ENCODE data around the gene PRKN. TPM values are rescaled to one million over a fixed set of nuclear protein-coding genes. Genes with fewer than 3 reads are reported as not detected.

PRKN gene
- total and polyA plus RNA-seq, 5 donors from 2014 or later, result 0.24 to 3.7 (median 2.5) TPM

GRCh38 chr6:162290846-162291465 is 436.6 kb downstream of the PRKN start:
- Mint-ChIP-seq H3K36me3 (no peaks in the 10 kb centered on the region), H3K27me3 (no peaks in the 10 kb centered on the region), H3K9me3 (peaks cover 0 to 5% (median 0%) of the 10 kb centered on the region in 7 donors), H3K27ac (no peak overlapping the region), H3K4me1 (no peaks in the 10 kb centered on the region), H3K4me3 (no peak overlapping the region)
- ATAC-seq (ENCODE audit: low read depth in 2 of 2), result no peak
- Histone ChIP-seq H3K27ac (ENCODE audit: insufficient read depth, low read length, poor library complexity, severe bottlenecking) (no peak overlapping the region), H3K36me3 (ENCODE audit: control insufficient read depth, insufficient read depth, low read length) (no peaks in the 10 kb centered on the region), H3K27me3 (ENCODE audit: control insufficient read depth, insufficient read depth, low read length) (no peaks in the 10 kb centered on the region), H3K4me1 (ENCODE audit: control insufficient read depth, insufficient read depth, low read length, poor library complexity, severe bottlenecking) (no peaks in the 10 kb centered on the region), H3K9me3 (ENCODE audit: control insufficient read depth in 2 of 2, low read length in 2 of 2) (no peaks in the 10 kb centered on the region), H3K4me3 (ENCODE audit: low read depth, low read length) (no peak overlapping the region)
- DNase-seq, result no peak

GRCh38 chr6:162289972-162290371 is 437.6 kb downstream of the PRKN start:
- Mint-ChIP-seq H3K27me3 (no peaks in the 10 kb centered on the region), H3K4me3 (no peak overlapping the region), H3K4me1 (no peaks in the 10 kb centered on the region), H3K9me3 (peaks cover 0 to 6% (median 2%) of the 10 kb centered on the region in 7 donors), H3K27ac (no peak overlapping the region), H3K36me3 (no peaks in the 10 kb centered on the region)
- DNase-seq (no peak), ATAC-seq (ENCODE audit: low read depth in 2 of 2) (no peak)
- Histone ChIP-seq H3K9me3 (ENCODE audit: control insufficient read depth in 2 of 2, low read length in 2 of 2) (no peaks in the 10 kb centered on the region), H3K27ac (ENCODE audit: insufficient read depth, low read length, poor library complexity, severe bottlenecking) (no peak overlapping the region), H3K36me3 (ENCODE audit: control insufficient read depth, insufficient read depth, low read length) (no peaks in the 10 kb centered on the region), H3K4me3 (ENCODE audit: low read depth, low read length) (no peak overlapping the region), H3K27me3 (ENCODE audit: control insufficient read depth, insufficient read depth, low read length) (no peaks in the 10 kb centered on the region), H3K4me1 (ENCODE audit: control insufficient read depth, insufficient read depth, low read length, poor library complexity, severe bottlenecking) (no peaks in the 10 kb centered on the region)

DNA sequence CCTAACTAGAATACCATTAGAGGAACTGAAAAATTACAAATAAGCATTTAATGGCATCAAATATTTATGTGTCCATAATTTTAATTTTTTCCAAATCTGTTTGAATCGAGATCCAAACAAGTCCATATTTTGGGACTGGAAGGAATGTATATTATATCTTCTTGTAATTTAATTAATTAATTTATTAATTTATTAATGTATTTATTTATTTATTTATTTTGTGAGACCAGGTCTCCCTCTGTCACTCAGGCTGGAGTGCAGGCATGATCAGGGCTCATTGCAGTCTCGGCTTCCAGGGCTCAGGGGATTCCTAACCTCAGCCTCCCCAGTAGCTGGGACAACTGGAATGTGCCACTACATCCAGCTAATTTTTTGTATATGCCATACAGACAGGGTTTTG is 453.6 kb downstream of the PRKN start:
- Mint-ChIP-seq H3K4me1 (no peaks in the 10 kb centered on the region), H3K27ac (no peak overlapping the region), H3K4me3 (no peak overlapping the region), H3K36me3 (no peaks in the 10 kb centered on the region), H3K9me3 (peaks cover 0 to 2% (median 0%) of the 10 kb centered on the region in 7 donors), H3K27me3 (no peaks in the 10 kb centered on the region)
- H3K36me3 ChIP-seq (ENCODE audit: control insufficient read depth, insufficient read depth, low read length), result no peaks in the 10 kb centered on the region
- H3K4me1 ChIP-seq (ENCODE audit: control insufficient read depth, insufficient read depth, low read length, poor library complexity, severe bottlenecking), result no peaks in the 10 kb centered on the region
- no peaks in the 10 kb centered on the region for H3K9me3 ChIP-seq (ENCODE audit: control insufficient read depth in 2 of 2, low read length in 2 of 2)
- DNase-seq, result no peak
- no peak overlapping the region for H3K4me3 ChIP-seq (ENCODE audit: low read depth, low read length)
- no peak for ATAC-seq (ENCODE audit: low read depth in 2 of 2)
- H3K27me3 ChIP-seq (ENCODE audit: control insufficient read depth, insufficient read depth, low read length), result no peaks in the 10 kb centered on the region
- H3K27ac ChIP-seq (ENCODE audit: insufficient read depth, low read length, poor library complexity, severe bottlenecking), result no peak overlapping the region

- Mint-ChIP-seq H3K9me3 (peaks cover 0 to 3% (median 0%) of the 10 kb centered on the region in 7 donors), H3K36me3 (no peaks in the 10 kb centered on the region), H3K27ac (no peak overlapping the region), H3K27me3 (no peaks in the 10 kb centered on the region), H3K4me1 (no peaks in the 10 kb centered on the region), H3K4me3 (no peak overlapping the region)
- DNase-seq, result no peak
- Histone ChIP-seq H3K4me1 (ENCODE audit: control insufficient read depth, insufficient read depth, low read length, poor library complexity, severe bottlenecking) (no peaks in the 10 kb centered on the region), H3K4me3 (ENCODE audit: low read depth, low read length) (no peak overlapping the region), H3K27me3 (ENCODE audit: control insufficient read depth, insufficient read depth, low read length) (no peaks in the 10 kb centered on the region), H3K9me3 (ENCODE audit: control insufficient read depth in 2 of 2, low read length in 2 of 2) (no peaks in the 10 kb centered on the region), H3K27ac (ENCODE audit: insufficient read depth, low read length, poor library complexity, severe bottlenecking) (no peak overlapping the region), H3K36me3 (ENCODE audit: control insufficient read depth, insufficient read depth, low read length) (no peaks in the 10 kb centered on the region)
- no peak for ATAC-seq (ENCODE audit: low read depth in 2 of 2)
Measured at GRCh38 chr6:162271922-162272321, 455.6 kb downstream of the PRKN start.

- H3K4me1 ChIP-seq (ENCODE audit: control insufficient read depth, insufficient read depth, low read length, poor library complexity, severe bottlenecking), result no peaks in the 10 kb centered on the region
- H3K4me3 ChIP-seq (ENCODE audit: low read depth, low read length), result no peak overlapping the region
- H3K9me3 ChIP-seq (ENCODE audit: control insufficient read depth in 2 of 2, low read length in 2 of 2), result no peaks in the 10 kb centered on the region
- DNase-seq (no peak), ATAC-seq (ENCODE audit: low read depth in 2 of 2) (no peak)
- Mint-ChIP-seq H3K4me1 (no peaks in the 10 kb centered on the region), H3K9me3 (peaks cover 0 to 3% (median 0%) of the 10 kb centered on the region in 7 donors), H3K27me3 (no peaks in the 10 kb centered on the region), H3K36me3 (no peaks in the 10 kb centered on the region), H3K4me3 (no peak overlapping the region), H3K27ac (no peak overlapping the region)
- H3K27ac ChIP-seq (ENCODE audit: insufficient read depth, low read length, poor library complexity, severe bottlenecking), result no peak overlapping the region
- no peaks in the 10 kb centered on the region for H3K36me3 ChIP-seq (ENCODE audit: control insufficient read depth, insufficient read depth, low read length)
- no peaks in the 10 kb centered on the region for H3K27me3 ChIP-seq (ENCODE audit: control insufficient read depth, insufficient read depth, low read length)
Measured at GRCh38 chr6:162270966-162271365, 456.6 kb downstream of the PRKN start.

DNA sequence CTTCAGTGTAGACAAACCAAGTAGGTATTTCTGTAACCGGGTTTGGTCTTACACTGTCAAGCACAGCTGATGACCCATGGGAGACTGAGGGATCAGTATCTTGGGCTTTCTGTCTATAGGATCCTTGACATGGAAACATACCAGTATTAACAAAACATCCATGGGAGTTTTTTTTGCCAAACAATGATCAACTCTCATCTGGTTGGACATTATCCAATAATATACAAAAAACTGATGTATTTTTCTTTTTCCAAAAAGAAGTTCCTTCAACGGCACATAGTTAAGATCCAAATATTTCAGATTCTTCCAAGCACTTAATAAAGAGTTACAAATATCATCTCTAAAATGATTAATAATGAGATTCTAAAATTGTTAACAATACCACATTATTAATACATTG is 459.9 kb downstream of the PRKN start:
- H3K4me1 Mint-ChIP-seq, result no peaks in the 10 kb centered on the region
- H3K4me3 Mint-ChIP-seq, result no peak overlapping the region
- no peaks in the 10 kb centered on the region for H3K27me3 Mint-ChIP-seq
- H3K36me3 Mint-ChIP-seq, result peaks cover 6% of the 10 kb centered on the region
- Histone ChIP-seq H3K27ac (ENCODE audit: insufficient read depth, low read length, poor library complexity, severe bottlenecking) (no peak overlapping the region), H3K27me3 (ENCODE audit: control insufficient read depth, insufficient read depth, low read length) (no peaks in the 10 kb centered on the region), H3K36me3 (ENCODE audit: control insufficient read depth, insufficient read depth, low read length) (no peaks in the 10 kb centered on the region), H3K4me1 (ENCODE audit: control insufficient read depth, insufficient read depth, low read length, poor library complexity, severe bottlenecking) (no peaks in the 10 kb centered on the region), H3K4me3 (ENCODE audit: low read depth, low read length) (no peak overlapping the region), H3K9me3 (ENCODE audit: control insufficient read depth in 2 of 2, low read length in 2 of 2) (no peaks in the 10 kb centered on the region)
- peaks cover 0 to 6% (median 3%) of the 10 kb centered on the region in 7 donors for H3K9me3 Mint-ChIP-seq
- ATAC-seq (ENCODE audit: low read depth in 2 of 2) (no peak), DNase-seq (no peak)
- no peak overlapping the region for H3K27ac Mint-ChIP-seq

DNA sequence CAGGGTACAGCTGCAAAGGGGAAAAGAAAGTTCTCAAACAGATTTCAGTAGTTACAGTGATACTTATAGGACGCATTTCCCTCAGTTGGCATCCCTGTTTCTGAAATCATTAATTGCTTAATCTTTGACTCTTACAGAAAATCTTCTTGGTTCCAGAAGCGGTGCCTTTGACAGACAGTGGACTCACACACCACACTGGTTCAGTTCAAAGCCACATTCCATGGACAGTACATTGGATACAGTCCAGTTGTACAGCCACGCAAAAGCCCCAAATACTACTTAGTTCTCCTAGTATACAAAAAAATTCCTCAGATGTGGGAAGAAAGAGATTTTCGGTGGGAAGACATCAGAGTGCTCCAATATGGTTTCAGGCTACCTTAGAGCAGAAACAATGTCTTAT is 460.4 kb downstream of the PRKN start:
- Histone ChIP-seq H3K27me3 (ENCODE audit: control insufficient read depth, insufficient read depth, low read length) (no peaks in the 10 kb centered on the region), H3K36me3 (ENCODE audit: control insufficient read depth, insufficient read depth, low read length) (no peaks in the 10 kb centered on the region), H3K27ac (ENCODE audit: insufficient read depth, low read length, poor library complexity, severe bottlenecking) (no peak overlapping the region), H3K4me1 (ENCODE audit: control insufficient read depth, insufficient read depth, low read length, poor library complexity, severe bottlenecking) (no peaks in the 10 kb centered on the region), H3K4me3 (ENCODE audit: low read depth, low read length) (no peak overlapping the region), H3K9me3 (ENCODE audit: control insufficient read depth in 2 of 2, low read length in 2 of 2) (no peaks in the 10 kb centered on the region)
- peaks cover 7% of the 10 kb centered on the region for H3K36me3 Mint-ChIP-seq
- no peaks in the 10 kb centered on the region for H3K4me1 Mint-ChIP-seq
- no peak overlapping the region for H3K27ac Mint-ChIP-seq
- H3K9me3 Mint-ChIP-seq, result peaks cover 0 to 6% (median 3%) of the 10 kb centered on the region in 7 donors
- ATAC-seq (ENCODE audit: low read depth in 2 of 2), result no peak
- DNase-seq, result no peak
- H3K27me3 Mint-ChIP-seq, result no peaks in the 10 kb centered on the region
- no peak overlapping the region for H3K4me3 Mint-ChIP-seq

DNA sequence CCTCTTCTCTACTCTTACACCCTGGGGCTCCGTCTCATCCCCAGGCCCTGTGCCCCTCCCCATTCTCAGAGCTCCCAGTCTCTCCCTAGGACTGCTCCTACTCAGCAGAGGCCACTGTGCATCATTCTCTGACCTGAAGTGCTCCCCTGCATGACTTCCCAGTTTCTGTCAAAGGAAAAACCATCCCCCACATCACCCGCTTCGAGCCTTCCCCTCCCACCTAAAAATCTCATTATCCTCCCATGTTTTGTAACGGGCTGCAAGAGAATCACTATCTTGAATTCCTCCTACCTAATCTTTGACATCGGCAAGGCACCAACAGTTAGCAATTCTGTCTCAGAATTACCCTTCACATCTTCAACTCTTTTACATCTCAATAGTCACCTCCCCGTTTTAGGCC is 463.0 kb downstream of the PRKN start:
- H3K4me1 ChIP-seq (ENCODE audit: control insufficient read depth, insufficient read depth, low read length, poor library complexity, severe bottlenecking), result no peaks in the 10 kb centered on the region
- no peaks in the 10 kb centered on the region for H3K4me1 Mint-ChIP-seq
- H3K27ac Mint-ChIP-seq, result no peak overlapping the region
- no peak overlapping the region for H3K4me3 Mint-ChIP-seq
- DNase-seq (no peak), ATAC-seq (ENCODE audit: low read depth in 2 of 2) (no peak)
- H3K9me3 ChIP-seq (ENCODE audit: control insufficient read depth in 2 of 2, low read length in 2 of 2), result no peaks in the 10 kb centered on the region
- H3K9me3 Mint-ChIP-seq, result peaks cover 0 to 6% (median 3%) of the 10 kb centered on the region in 7 donors
- H3K27ac ChIP-seq (ENCODE audit: insufficient read depth, low read length, poor library complexity, severe bottlenecking), result no peak overlapping the region
- no peaks in the 10 kb centered on the region for H3K27me3 ChIP-seq (ENCODE audit: control insufficient read depth, insufficient read depth, low read length)
- no peaks in the 10 kb centered on the region for H3K36me3 ChIP-seq (ENCODE audit: control insufficient read depth, insufficient read depth, low read length)
- H3K36me3 Mint-ChIP-seq, result peaks cover 7% of the 10 kb centered on the region
- H3K4me3 ChIP-seq (ENCODE audit: low read depth, low read length), result no peak overlapping the region
- H3K27me3 Mint-ChIP-seq, result no peaks in the 10 kb centered on the region
